AG09319 (cell line): Measurements from ENCODE around the gene CSK.

Experiments used
- DNase-seq: peaks from one replicate; pipeline ENCODE4 v3.0.0-alpha.2; 2010; ENCODE audit warnings: low read depth; ENCODE audit errors: extremely low read depth
- TF ChIP-seq, protein P1 (sequence below): IDR thresholded peaks from 2 replicates; pipeline ENCODE4 v1.5.1; 2011; ENCODE audit warnings: low read depth, mild to moderate bottlenecking, inconsistent platforms, low read length, moderate library complexity

CSK gene

DNA sequence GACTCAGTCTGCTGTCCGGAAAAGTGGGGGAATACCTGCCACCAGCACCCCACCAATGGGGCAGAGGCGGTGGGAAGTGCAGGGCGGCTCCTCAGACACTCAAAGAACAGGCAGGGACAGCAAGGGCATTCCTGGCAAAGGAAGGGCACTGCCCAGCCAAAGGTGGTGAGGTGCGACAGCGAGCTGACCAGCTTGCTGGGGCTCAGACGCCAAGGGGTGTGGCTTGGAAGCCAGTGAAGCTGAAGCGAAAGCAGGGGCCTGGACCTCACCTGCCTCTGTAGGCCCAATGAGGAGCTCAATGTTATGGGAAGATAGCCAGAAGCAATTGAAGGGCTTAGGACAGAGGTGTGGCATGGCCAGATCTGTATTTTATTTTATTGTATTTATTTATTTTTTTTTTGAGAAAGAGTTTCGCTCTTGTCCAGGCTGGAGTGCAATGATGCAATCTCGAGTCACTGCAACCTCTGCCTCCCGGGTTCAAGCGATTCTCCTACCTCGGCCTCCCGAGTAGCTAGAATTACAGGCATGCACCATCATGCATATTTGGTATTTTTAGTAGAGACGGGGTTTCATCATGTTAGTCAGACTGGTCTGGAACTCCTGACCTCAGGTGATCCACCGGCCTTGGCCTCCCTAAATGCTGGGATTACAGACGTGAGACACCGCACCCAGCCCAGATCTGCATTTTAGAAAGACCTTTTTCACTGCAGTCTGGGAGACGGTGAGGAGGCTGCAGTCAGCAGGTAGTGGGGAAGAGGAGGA is 26.4 kb downstream of the CSK start:
- TF ChIP-seq, protein P1, sequence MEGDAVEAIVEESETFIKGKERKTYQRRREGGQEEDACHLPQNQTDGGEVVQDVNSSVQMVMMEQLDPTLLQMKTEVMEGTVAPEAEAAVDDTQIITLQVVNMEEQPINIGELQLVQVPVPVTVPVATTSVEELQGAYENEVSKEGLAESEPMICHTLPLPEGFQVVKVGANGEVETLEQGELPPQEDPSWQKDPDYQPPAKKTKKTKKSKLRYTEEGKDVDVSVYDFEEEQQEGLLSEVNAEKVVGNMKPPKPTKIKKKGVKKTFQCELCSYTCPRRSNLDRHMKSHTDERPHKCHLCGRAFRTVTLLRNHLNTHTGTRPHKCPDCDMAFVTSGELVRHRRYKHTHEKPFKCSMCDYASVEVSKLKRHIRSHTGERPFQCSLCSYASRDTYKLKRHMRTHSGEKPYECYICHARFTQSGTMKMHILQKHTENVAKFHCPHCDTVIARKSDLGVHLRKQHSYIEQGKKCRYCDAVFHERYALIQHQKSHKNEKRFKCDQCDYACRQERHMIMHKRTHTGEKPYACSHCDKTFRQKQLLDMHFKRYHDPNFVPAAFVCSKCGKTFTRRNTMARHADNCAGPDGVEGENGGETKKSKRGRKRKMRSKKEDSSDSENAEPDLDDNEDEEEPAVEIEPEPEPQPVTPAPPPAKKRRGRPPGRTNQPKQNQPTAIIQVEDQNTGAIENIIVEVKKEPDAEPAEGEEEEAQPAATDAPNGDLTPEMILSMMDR = no peak
- no peak for DNase-seq

DNA sequence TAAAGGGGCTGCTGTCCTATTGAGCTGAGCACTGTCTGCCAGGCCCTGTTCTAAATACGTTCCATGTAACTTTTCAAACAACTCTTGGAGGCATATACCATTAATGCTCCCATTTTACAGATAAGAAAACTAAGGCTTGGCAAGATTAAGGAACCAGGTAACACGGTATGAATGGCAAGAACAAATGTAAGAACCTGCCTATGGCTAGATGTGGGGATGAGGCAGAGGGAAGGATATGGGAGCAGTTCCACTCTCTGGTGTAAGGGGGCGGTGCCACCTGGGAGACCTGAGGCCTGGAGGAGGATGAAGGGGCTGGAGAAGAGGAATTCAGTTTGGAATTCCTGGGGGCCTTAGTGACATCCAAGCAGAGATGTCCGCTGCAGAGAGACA is 27.0 kb downstream of the CSK start:
- no peak for DNase-seq
- TF ChIP-seq, protein P1 = no peak

DNA sequence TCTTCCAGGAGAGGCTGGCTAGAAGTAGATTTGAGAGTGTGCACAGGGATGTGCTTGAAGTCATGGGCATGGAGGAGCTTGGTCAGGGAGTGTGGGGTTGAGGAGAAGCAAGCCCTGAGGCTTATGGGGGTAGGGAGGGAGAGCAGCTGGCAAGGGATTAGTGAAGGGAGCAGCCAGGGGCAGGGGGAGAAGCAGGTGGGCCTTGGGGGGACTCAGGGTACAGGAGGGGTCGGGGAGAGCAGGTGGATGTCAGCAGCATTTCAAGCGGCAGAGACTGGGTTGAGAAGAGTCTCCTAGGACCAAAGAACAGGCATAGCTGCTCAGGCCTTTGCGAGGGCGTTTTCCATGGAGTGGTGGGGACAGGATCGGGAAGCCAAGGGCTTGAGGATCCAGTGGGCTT is 27.4 kb downstream of the CSK start:
- DNase-seq = no peak

DNA sequence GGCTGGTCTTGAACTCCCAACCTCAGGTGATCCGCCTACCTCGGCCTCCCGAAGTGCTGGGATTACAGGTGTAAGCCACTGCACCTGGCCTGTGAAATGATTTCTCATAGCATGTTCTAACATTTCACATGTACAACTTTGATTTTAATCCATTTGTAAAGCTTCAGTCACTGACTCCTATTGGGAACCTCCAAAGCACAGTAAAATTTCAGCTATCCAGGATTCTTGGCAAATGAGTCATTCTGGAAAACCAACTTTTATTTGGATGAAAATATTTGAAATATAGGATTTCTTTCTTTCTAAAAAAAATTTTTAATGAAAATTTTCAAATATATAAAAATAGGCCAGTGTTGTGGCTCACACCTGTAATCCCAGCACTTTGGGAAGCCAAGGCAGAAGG is 28.1 kb downstream of the CSK start:
- no peak for DNase-seq
- TF ChIP-seq, protein P1 = no peak

More for the DNA sequence above, 27.4 kb downstream of the CSK start:
- TF ChIP-seq, protein P1 = no peak

DNA sequence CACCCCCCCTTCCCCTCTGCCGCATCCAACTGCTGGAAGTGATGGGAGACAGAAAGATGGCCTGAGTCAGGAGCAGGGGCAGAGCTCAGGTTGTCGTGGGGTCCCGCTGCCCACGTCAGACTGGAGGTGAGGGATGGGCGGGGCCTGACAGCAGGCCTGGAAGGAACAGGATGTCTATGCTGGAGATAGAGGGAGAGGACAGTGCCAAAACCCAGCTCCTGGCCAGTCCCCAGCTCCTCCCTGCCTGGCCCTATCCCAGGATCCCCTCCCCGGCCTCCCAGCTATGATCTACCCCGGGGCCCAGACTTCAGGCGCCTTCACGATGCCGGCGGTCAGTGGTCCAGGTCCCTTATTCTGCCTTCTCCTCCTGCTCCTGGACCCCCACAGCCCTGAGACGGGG is 30.7 kb downstream of the CSK start, which contains the start of gene LMAN1L:
TSS of gene LMAN1L (plus strand) at position 303 of the 400 bp plus-strand sequence. CDS start at position 323, 20 bp downstream.
- DNase-seq = no peak
- TF ChIP-seq, protein P1 = no peak

DNA sequence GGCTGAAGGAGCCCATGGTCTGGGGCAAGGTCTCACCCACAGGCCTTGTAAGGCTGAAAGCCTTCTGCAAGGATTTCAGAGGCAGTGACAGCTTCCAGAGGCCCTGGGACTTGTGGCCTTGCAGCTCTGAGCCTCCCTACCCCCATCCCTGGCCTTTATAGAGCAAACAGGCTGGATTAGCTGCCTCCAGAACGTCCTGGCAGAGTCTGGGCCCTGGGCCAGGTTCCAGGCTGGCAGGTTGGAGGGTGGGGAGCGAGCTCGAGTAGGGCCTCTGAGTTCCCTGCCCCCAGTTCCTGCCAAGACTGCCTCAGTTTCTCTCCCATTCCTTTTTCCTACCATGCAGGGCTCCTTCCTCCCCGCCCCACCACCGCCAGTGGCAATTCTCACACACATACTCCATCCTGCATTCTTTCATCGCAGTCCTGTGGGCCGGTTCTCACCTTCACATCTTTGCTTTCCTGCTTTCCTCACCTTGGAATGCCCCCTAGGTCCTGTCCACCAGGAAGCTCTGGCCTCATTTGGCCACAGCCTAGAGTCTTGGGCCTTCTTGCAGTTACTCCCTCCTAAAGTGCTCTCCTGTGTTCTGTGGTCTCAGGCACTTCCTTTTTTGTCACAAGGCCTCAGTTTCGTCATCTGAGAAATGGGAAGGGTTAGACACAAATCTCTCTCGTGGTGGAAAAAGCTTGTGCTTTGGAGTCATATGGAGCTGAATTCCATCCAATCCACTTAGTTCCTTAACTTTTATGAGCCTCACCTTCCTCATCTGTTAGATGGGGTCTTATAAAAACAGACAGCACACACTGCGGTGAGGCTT is 33.4 kb downstream of the CSK start:
- TF ChIP-seq, protein P1 = no peak
- no peak for DNase-seq

DNA sequence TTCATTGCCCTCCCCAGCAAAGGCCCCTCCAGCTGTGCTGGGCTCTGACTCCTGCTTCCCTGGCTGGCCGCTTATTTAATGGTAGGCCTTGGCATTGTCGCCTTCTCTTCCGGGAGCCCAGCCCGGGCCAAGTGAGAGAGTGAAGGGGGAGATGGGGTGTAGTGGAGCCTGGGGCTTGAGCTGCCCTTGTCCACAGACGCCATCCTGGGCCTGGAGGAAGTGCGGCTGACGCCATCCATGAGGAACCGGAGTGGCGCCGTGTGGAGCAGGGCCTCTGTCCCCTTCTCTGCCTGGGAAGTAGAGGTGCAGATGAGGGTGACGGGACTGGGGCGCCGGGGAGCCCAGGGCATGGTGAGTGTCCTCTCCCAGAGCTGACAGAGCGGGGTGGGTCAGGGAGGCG is 34.1 kb downstream of the CSK start:
- DNase-seq = no peak
- TF ChIP-seq, protein P1 = no peak
